ENCODE measurements around the gene KARS1.

Gene KARS1

DNA sequence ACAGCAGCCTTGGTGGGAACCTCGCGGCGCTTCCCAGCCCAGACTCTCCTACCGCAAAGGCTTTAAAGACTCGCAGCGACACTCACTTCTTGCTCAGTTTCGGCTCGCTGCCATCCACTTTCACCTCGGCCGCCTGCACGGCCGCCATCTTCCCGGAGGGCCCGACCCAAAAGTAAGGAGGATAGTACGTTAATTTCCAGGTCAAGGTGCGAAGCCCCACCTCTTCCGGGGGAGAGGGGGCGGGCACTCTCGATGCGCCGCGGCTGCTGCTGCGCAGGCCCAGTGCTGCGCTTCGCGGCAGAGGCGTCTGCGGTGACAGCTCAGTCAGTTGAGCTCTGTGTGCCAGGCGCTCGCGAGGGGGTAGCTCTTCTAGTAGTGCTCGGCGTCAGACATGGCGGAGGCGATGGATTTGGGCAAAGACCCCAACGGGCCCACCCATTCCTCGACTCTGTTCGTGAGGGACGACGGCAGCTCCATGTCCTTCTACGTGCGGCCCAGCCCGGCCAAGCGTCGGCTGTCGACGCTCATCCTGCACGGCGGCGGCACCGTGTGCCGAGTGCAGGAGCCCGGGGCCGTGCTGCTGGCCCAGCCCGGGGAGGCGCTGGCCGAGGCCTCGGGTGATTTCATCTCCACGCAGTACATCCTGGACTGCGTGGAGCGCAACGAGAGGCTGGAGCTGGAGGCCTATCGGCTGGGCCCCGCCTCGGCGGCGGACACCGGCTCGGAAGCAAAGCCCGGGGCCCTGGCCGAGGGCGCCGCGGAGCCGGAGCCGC is at the start of gene KARS1, which contains the start of gene TERF2IP:
TSS of gene KARS1 (minus strand) at position 174 of the 773 bp plus-strand sequence. CDS start at position 148, 26 bp downstream.
TSS of gene TERF2IP (plus strand) at position 282 of the 773 bp plus-strand sequence. CDS start at position 392, 110 bp downstream.
- peak; percentile 86 for DNase-seq

DNA sequence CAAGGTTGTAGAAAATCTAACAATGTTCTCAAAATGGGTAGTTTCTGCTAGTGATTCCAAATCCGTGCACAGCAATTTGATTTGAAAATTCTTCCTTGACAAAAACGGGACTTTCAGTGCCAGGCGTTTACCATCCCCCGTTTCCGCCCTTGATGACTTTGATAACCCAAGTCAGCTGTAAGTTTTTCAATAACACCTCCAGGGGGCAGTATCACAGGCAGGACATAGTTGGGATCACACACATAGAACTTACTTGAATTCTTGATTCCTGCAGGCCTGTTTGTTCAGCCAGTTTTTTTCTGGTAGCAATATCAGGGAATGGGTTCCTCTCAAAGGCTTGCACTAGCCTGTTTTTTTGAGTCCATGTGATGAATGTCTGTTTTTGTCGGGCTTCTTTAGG is 48.2 kb upstream of the KARS1 start:
- no peak for DNase-seq

DNA sequence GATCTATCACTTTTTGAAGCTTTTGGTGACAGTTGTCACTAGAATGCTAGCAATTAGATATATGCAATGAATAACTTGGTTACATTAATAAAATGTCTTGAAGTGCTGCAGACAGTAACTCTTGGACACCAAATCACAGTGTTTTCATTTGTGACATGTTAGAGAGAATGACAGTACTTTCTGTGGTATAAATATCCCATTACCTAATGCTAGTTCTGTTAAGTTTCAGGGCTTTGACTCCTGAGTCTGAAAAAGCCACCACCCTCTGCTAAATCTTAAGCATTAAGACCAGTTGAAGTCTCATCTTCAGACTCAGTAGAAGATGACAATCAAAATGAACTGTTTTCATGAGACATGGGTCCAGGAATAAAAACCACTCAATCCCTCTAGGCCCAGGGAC is 39.9 kb upstream of the KARS1 start:
- no peak for DNase-seq

DNA sequence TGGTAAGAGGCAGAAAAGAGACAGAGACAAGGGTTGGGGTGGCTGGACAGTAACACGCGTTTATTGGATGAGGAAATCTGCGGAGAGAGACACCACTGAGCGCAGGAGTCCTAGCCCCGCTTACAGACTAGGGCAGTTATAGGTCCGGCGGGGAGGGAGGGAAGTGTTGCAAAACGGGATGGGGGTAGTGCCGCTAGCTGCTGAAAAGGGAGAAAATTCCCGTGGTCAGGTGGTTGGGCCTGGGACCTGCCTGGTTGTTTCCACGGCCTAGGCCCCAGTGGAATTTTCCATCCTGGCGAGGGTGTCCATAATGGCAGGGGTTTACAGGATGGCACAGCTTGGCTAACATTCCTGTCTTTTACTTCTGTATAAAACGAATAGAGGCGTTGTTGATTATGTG is 34.8 kb upstream of the KARS1 start:
- DNase-seq: no peak

DNA sequence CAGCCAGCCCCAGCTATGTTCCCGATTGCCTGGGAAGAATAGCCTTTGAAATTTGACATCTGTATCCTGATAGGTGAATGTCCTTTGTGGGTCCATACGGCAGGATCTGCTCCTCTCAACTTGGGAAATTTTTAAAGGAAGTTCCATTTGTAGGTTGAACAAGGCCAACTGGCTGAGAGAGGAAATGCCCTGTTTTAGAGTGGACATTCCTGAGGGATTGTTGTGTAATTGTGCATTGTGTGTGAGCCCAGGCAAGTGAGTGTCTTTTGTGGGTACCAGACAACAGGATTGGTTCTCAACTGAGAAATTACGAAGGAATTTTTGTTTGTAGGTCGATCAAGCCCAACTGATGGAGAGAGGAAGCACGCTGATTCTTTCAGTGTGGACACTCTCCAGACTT is 31.9 kb upstream of the KARS1 start:
- no peak for DNase-seq

DNA sequence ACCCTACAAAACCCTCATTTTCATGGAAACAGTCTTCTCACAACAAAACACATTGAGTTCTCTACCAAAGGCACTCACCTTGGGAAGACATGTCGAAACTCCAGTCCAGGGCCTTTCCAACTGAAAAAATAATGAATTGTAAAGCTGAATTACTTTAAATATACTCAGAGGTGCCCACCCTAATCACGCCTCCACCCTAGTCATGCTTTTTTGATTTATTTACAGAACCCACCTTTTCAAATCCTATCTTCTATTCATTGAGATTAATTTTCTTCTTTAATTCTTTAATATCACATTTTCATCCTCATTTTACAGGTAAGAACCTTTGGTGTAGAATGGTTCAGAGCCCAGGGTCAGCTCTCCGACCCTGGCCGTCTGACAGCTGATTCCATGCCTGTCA is 29.4 kb upstream of the KARS1 start, which contains the start of gene CPHXL2:
TSS of gene CPHXL2 (minus strand) at position 101 of the 400 bp plus-strand sequence. CDS start at position 91, 10 bp downstream.
- no peak for DNase-seq

DNA sequence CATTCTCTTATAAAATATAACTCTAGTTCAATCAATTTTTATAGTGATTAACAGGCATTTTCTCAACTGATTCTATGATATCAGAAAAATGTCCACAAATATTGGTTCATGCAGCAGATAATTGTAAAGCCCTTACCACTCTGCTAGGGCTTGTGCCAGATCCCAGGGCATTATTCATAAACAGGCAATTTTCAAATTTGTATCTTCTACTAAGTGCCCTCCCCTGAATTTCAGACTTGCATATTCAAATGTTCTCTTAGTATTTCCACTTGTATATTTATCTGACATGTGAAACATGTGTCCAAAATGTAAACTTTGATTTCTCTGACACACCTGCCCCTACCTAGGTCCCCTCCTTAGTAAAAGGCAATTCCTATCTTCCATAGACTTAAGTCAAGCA is 20.0 kb upstream of the KARS1 start:
- no peak for DNase-seq

DNA sequence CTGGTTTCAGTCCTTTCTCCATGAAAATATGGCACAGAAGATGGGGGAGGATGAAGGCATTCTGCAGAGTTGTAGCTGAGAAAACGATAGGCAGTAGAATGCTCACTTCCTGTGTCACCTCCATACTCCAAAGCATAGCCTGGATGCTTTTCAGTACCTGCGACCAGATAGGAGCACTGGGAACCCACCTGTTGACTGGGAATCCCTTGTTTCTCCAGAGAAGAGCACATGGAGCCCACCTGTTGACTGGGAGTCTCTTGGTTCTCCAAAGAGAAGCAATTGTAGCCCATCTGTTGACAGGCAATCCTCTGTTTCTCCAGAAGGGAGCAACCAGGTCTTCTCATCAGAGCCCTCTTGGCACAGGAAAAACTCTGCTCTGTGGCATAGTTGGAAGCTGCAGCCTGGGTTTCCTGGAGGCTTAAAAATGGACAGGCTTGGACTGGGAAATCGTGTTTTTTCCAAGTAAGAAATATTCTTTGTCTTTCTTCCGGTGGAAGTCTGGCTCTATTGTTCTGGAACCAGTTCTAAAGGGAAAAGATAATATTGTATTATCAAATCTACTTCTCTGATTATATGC is 13.3 kb upstream of the KARS1 start:
- DNase-seq: no peak

DNA sequence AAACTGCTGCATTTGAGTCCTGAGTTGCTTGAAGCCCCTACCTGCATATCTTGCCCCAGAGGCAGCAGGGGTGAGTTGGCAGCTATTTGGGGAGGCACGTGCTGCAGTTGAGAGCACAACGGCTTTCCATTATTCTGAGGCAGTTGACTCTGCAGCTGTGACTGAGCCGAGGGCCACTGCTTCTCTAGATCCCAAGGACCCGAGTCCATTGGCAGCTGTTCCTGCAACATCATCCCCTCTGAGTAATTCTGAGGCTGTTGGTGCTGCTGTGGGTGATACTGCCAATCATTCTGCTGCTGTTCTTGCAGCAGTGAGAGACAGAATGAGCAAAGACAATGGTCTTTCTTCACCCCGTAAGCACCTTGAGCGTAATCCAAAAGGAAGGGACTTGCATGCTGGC is 12.9 kb upstream of the KARS1 start:
- DNase-seq: no peak

DNA sequence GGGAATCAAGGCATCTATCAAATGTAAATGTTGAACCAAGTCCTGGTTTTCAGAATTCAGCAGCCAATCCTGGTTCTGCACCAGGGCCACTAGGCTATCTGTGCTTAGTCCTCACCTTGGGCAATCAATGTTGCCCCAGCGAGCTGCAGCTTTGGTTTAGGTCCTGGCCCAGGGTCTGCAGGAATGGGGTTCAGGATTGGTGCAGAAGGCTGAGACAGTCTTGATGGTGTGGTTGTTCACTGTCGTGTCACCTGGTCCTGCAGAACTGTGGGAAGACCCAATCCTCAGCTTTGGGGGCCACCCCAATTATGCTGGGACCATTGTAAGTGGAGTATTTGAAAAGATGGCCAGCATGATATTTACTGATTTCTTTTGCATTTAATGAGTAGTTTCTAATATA is 10.7 kb upstream of the KARS1 start:
- DNase-seq: no peak

DNA sequence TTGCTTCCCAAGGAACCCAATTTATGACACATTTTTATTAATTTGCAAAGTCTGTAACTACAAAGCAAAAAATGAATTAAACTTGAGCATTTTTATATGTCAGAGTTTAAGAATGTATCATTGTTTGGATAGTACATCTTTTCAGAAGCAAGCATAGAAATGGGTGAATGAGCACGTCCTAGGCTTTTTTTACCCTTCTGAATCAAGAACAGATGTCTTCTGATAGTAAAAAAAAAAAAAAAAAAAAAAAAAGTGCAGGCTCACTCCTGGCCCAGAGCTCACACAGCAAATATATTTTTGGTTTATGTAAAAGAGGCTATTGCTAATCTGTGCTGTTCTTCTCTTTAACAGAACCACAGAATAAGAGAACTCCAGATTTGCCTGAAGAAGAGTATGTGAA is 6.5 kb upstream of the KARS1 start:
- DNase-seq: no peak

DNA sequence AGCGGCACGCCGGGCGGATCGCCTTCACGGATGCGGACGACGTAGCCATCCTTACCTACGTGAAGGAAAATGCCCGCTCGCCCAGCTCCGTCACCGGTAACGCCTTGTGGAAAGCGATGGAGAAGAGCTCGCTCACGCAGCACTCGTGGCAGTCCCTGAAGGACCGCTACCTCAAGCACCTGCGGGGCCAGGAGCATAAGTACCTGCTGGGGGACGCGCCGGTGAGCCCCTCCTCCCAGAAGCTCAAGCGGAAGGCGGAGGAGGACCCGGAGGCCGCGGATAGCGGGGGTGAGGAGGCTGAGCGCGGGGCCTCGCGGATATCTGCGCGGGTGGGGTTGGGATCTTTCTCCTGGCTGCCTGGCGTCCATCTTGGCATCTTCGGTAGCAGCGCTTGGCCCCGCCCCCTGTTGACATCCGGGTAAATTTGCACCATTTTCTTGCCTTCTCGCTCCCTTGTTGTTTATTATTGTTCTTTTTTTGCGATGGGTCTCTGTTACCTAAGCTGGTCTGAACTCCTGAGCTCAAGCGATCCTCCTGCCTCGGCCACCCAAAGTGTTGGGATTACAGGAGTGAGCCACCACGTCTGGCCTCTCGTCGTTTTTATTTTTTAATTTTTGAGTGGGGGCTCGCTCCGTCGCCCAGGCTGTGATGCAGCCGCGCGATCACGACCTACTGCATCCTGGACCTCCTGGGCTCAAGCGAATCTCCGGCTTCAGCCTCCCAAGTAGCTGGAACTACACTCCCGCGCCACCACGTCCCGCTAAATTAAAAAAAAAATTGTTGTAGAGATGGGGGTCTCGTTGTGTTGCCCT is 1.0 kb upstream of the KARS1 start:
- DNase-seq: peak; percentile 65

DNA sequence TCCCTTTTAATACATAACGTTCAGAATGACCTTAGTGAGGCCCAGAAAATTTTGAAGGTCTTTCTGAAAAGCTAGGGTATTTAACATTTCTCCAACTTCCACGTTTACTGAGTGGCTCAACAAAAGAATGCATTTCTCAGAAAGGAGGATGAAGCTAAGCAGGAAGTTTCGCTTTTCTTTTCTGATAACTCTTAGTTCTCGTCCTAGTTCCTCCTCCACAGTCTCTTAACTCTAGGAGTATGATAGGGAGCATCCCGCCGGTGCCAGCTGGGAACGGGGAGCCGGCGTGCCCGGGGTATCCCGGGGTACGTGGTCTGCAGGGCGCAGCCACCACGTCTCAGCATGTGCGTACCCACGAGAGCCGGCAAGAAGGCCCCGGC is 363 bp downstream of the KARS1 start:
- no peak for DNase-seq

DNA sequence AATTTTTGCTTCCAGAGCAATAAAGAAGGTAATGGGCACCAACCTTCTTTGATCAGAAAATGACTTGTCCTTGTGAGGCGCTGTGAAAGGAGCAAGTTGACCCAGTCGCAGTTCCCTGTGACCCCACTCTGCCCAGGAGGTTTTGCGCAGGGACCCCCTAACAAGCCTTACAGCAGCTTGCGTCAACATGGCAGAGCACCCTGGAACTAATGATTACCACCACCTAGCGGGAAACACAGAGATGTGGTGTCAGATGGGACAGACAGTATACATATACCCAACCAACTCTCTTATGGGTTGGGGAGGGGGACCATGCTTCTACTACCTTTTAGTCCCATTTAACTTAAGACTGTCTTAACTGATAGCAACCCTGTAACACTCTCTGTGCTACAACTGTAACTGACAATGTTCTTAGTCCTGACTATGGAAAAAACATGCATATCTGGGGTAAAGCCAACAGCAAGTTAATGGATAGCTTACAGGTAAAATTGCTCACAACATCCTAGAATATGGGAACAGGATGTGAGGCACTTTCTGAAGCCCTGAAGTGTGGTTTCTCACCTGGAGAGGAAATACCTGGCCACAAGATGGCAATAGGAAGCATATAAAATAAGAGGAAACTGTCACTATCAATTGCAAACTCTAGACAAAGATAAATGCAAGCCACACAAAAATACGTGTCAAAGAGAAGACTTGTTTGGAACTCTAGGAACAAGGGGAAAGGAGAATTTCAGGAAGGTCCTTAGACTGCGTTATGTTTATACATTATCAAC is 3.0 kb downstream of the KARS1 start:
- DNase-seq: no peak

DNA sequence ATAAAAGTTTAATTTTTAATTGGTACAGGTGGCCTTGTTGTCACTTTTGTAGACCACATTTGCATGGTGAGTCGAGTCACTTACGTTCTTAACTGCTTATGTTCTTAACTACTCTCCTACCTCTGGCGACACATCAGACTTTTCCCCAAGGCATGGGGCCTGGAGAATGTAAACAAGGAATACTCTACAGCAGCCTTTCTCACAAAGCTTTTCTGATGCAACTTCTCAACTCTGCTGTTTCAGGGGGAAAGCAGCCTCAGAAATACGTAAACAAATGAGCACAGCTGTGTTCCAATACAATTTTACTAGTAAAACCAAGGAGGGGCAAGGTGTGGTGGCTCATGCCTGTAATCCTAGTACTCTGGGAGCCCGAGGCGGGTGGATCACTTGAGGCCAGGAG is 6.9 kb downstream of the KARS1 start:
- DNase-seq: no peak

DNA sequence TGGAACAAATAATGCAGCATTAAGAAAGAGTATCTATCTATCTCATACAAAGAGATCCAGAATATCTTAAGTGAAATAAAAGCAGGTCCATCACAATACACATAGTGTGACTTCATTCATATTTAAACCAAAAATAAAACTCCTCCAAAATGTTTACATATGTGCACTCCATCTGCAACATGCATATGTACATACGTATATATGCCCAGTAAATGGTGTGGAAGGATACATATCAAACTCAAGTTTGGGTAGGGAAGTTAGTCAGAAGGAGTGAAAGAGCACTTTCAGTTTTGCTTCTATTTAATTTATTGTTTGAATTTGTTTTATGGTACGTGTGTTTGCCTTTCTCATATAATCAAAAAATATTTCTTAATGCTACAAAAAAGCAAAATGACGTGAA is 12.4 kb downstream of the KARS1 start:
- no peak for DNase-seq

DNA sequence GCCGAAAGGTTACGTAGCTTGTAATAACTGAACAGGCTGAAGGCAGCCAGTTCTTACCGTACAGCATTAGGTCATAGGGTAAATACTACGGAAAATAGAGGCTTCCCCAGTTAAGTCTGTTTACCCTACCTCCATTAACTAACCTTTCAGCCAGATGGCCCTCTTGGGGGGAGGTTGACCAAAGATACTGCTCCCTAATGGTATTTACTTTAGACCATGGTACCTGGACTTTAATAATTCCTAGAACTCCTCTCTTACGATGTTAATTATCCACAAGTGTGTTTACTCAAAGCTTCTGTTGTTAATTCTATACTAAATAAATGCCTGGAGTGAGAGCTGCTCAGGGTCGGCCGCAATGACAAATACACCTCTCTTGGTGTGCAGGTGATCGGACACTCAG is 14.6 kb downstream of the KARS1 start:
- peak; percentile 15 for DNase-seq

DNA sequence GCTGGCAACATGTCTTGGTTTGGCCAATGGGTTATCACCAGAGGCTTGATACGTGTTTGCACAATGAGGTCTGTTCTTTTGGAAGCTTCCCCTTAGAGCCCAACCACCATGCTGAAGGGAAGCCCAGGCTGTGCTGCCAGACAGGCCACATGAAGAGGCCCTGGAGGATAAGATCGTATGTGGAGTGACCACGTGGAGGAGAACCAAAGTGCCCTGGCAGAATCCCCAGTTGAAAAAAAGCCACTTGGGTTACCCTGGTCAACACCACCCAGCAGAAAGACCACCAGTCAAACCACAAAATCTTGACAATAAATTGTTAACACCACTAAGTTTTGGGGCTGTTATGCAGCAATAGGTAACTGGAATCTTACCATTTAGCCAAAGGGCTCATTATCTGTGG is 17.4 kb downstream of the KARS1 start:
- no peak for DNase-seq

DNA sequence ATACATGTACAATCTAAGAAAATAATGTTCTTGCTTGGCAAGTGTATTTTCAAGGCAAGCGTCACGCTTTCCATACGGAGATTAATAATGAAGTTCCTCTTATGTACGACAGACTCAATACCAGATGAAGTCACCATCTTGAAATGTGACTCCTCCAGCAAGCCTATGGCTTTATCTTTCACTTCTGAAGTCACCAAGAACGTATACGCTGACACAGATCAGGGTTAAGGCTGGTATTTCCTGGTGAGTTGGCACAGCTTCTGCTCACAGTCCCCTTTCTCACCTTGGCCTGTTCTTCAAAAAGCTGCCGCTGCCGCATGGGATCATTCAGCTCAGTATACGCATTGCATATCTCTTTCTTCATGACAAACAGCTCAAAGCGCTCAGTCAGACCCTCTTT is 18.3 kb downstream of the KARS1 start:
- no peak for DNase-seq

DNA sequence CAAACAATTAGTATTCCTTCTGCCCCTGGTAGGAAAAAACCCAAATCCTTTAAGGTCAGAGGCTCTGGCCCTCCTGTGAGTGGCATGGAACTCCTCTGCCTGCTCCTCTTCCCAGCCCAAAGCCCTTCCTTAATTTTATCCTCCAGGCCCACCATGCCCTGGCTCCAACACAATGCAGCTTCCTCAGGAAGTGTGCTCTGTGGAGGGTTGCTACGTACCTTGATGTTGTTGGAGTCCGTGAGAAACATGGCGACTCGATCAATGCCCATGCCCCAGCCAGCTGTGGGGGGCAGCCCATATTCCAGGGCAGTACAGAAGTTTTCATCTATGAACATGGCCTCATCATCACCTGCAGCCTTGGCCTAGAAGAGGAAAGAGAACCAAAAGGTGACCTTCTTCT is 19.1 kb downstream of the KARS1 start:
- DNase-seq: no peak

DNA sequence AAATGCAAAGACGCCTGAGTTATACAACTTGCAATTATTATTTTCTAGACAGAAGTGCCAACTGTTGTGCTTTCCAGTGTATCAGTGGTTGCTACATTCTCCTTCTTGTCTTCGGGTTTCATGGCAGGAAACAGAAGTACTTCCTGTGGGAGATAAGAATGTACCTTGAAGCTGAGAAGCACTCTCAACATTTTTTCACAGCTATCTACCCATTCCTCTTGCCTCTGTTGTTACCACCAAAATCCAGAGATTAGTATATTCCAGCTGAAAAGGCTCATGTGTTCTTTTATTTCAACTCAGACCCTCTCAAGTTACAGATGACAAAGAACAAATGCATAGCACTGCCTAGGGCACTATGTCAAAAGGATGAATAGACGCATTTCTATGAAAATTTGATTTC is 19.6 kb downstream of the KARS1 start:
- DNase-seq: no peak

DNA sequence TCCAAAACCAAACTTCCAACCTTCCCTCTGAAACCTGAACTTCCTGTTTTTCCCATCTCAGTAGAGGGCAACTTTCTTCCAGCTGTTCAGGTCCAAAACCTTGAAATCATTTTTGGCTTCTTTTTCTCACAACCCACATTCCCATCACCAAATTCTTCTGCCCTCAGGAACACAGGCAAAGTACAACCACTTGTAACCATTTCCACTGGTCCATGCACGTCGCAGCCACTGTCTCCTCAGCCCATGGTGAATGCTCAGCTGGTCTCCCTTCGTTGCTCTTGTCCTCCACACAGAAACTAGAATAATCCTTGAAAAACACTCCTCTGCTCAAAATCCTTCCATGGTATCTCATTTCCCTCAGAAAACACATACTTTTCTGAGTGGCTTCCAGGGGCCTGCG is 20.7 kb downstream of the KARS1 start:
- no peak for DNase-seq

DNA sequence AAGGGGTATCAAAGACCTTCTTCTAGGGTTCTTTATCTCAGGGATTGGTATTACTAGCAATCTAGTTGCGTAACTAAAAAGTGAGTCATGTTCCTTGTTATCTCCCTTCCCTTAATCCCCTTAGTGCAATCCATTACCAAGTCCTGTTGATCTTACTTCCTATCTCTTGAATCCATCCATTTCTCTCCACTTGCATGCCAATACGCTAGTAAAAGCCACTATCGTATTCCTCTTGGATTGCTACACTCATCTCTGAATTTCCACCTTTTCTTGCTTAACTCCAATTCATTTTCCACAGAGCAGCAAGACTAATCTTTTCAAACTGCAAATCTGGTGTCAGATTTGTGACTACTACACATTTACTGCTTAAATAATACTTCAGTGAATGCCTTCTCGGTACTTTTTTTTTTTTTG is 22.5 kb downstream of the KARS1 start:
- no peak for DNase-seq

Data from NCI-H1092 (cell line).